Endothelial cell of umbilical vein (primary cell): ENCODE data around the gene HPRT1. TPM values are rescaled to one million over a fixed set of nuclear protein-coding genes. Genes with fewer than 3 reads are reported as not detected.

ENCODE experiments used
- BruUV-seq: library from RNA; stranded (reverse); fragments of 400-500 nt; replicated peaks from 2 replicates; lab custom pipeline; 2021; lab: Mats Ljungman, UMichigan
- CTCF ChIA-PET: fragments of 300-600, 350-600 bp; sonication (Branson Sonifier 250); formaldehyde crosslinking; loops from one replicate; lab custom pipeline; 2021; ENCODE audit warnings: antibody characterized with exemption, inconsistent platforms; lab: Charles Lee
- POLR2A ChIA-PET: fragments of 300-600, 350-600 bp; sonication (Branson Sonifier 250); formaldehyde crosslinking; loops from one replicate; lab custom pipeline; 2021; ENCODE audit warnings: antibody characterized with exemption, inconsistent platforms; lab: Charles Lee
- DNase-seq: peaks from one replicate; pipeline ENCODE4 v3.0.0-alpha.2; 2011; ENCODE audit warnings: low read depth, low spot score
- FAIRE-seq: peaks from 2 replicates; lab custom pipeline; 2011; peaks lifted over from hg19 to GRCh38; lab: Jason Lieb, UNC
- H2AFZ ChIP-seq: 2 replicates; pipeline ENCODE4 v1.6.0; 2012; ENCODE audit warnings: low read depth, low read length, control low read depth, inconsistent platforms
- H3K27ac ChIP-seq: 2 replicates; pipeline ENCODE4 v1.5.1; 2011; ENCODE audit warnings: low read depth, mild to moderate bottlenecking, control low read depth, low read length, moderate library complexity; ENCODE audit not compliant: insufficient read depth
- H3K27me3 ChIP-seq, 2 experiments: 2 replicates each; pipeline versions ENCODE4 v1.6.0 to v1.6.1; 2011; ENCODE audit warnings: low read length in 2 of 2, mixed read lengths in 1 of 2; ENCODE audit not compliant: control insufficient read depth in 2 of 2, insufficient read depth in 2 of 2
- H3K36me3 ChIP-seq, 2 experiments: 2 replicates in 1 of 2; 3 replicates in 1 of 2; pipeline ENCODE4 v1.5.1; 2011; ENCODE audit warnings: low read length in 2 of 2, mild to moderate bottlenecking in 1 of 2, moderate library complexity in 1 of 2; ENCODE audit not compliant: control insufficient read depth in 2 of 2, insufficient read depth in 2 of 2; ENCODE audit errors: extremely low read depth in 1 of 2
- H3K4me1 ChIP-seq: 3 replicates; pipeline ENCODE4 v1.5.1; 2011; ENCODE audit warnings: mild to moderate bottlenecking, low read length; ENCODE audit not compliant: control insufficient read depth, insufficient read depth; ENCODE audit errors: extremely low read depth
- H3K4me2 ChIP-seq: 2 replicates; pipeline ENCODE4 v1.6.1; 2011; ENCODE audit warnings: low read length, control low read depth, mixed read lengths; ENCODE audit not compliant: insufficient read depth
- H3K4me3 ChIP-seq, 3 experiments: fragments of 200-600 bp in 1 of 3; sonication (generic), shearing (Covaris generic) in 1 of 3; replicated peaks in 1 of 3; 2 replicates each; pipeline ENCODE4 v1.5.1; 2011 to 2016; ENCODE audit warnings: control low read depth in 3 of 3, low read length in 3 of 3, mild to moderate bottlenecking in 2 of 3, inconsistent platforms in 1 of 3, low read depth in 1 of 3, moderate library complexity in 1 of 3; ENCODE audit not compliant: insufficient read depth in 1 of 3
- H3K79me2 ChIP-seq: 2 replicates; pipeline ENCODE4 v1.6.0; 2012; ENCODE audit warnings: low read length, inconsistent platforms; ENCODE audit not compliant: control insufficient read depth, insufficient read depth
- H3K9ac ChIP-seq: replicated peaks from 2 replicates; pipeline ENCODE3; 2011; ENCODE audit warnings: low read length, control low read depth; ENCODE audit not compliant: insufficient read depth; ENCODE audit errors: extremely low read depth
- H3K9me1 ChIP-seq: replicated peaks from 3 replicates; pipeline ENCODE4 v1.6.0; 2011; ENCODE audit warnings: mild to moderate bottlenecking, low read length; ENCODE audit not compliant: control insufficient read depth, insufficient read depth; ENCODE audit errors: extremely low read depth
- H3K9me3 ChIP-seq: replicated peaks from 2 replicates; pipeline ENCODE4 v1.5.1; 2012; ENCODE audit warnings: low read length, inconsistent platforms; ENCODE audit not compliant: control insufficient read depth, insufficient read depth
- H4K20me1 ChIP-seq: replicated peaks from 2 replicates; pipeline ENCODE3; 2011; ENCODE audit warnings: mild to moderate bottlenecking, low read length; ENCODE audit not compliant: control insufficient read depth, insufficient read depth; ENCODE audit errors: extremely low read depth
- EZH2 ChIP-seq: IDR thresholded peaks from 2 replicates; pipeline ENCODE4 v1.6.1; 2012; ENCODE audit warnings: borderline replicate concordance, low read depth, mild to moderate bottlenecking, moderate library complexity, low read length, inconsistent platforms; ENCODE audit not compliant: severe bottlenecking
- FOS ChIP-seq: IDR thresholded peaks from 2 replicates; pipeline ENCODE4 v1.6.1; 2011; ENCODE audit warnings: mild to moderate bottlenecking, low read length, moderate library complexity, borderline replicate concordance; ENCODE audit not compliant: insufficient read depth
- GATA2 ChIP-seq: IDR thresholded peaks from 2 replicates; pipeline ENCODE4 v1.7.0; 2011; ENCODE audit warnings: low read depth, mild to moderate bottlenecking, moderate library complexity, mixed read lengths, low read length; ENCODE audit not compliant: insufficient read length, insufficient read depth
- JUN ChIP-seq: IDR thresholded peaks from 2 replicates; pipeline ENCODE4 v1.6.1; 2011; ENCODE audit warnings: borderline replicate concordance, low read depth; ENCODE audit not compliant: insufficient read length, insufficient read depth
- POLR2A ChIP-seq: IDR thresholded peaks from 2 replicates; pipeline ENCODE4 v1.6.1; 2012; ENCODE audit warnings: low read depth, mild to moderate bottlenecking, control low read depth, low read length
- POLR2AphosphoS5 ChIP-seq: IDR thresholded peaks from 2 replicates; pipeline ENCODE4 v1.6.1; 2012; ENCODE audit warnings: low read depth, mild to moderate bottlenecking, control low read depth, low read length, moderate library complexity; ENCODE audit not compliant: insufficient read depth
- dilution Hi-C: fragments of 300-500 bp; cut with MboI; formaldehyde crosslinking; loops from one replicate; pipeline ENCODE4 v1.15.0; 2019; ENCODE audit warnings: low sequenced_read_pairs; ENCODE audit not compliant: extremely low pct_ligation_motif_present
- intact Hi-C: fragments of 100-400 bp; cut with micrococcal nuclease; formaldehyde crosslinking; loops from one replicate; pipeline ENCODE4 v1.10.0; 2022
- polyA plus RNA-seq, 4 experiments: library from polyadenylated mRNA; depleted of rRNA in 3 of 4; stranded (reverse) in 3 of 4; unstranded in 1 of 4; fragments of >200 nt; gene quantifications; 2 replicates each; pipeline versions ENCODE4 v1.2.1 to v1.2.3, GENCODE V29; 2011 to 2012; ENCODE audit warnings: missing spikeins in 1 of 4
- total RNA-seq: library from RNA; stranded (reverse); gene quantifications from 2 replicates; pipeline ENCODE4 v1.2.3, GENCODE V29; 2021
- TF ChIP-seq, protein P1 (sequence below): IDR thresholded peaks from 2 replicates; pipeline ENCODE4 v1.6.1; 2011; ENCODE audit not compliant: insufficient read depth, insufficient read length
- TF ChIP-seq, protein P2 (sequence below), 2 donors: IDR thresholded peaks; 1 replicate in 1 of 2; 2 replicates in 1 of 2; pipeline ENCODE4 v1.5.1; 2011; ENCODE audit warnings: low read length in 2 of 2, mild to moderate bottlenecking in 2 of 2, moderate library complexity in 2 of 2, control low read depth in 1 of 2, inconsistent platforms in 1 of 2, low read depth in 1 of 2; ENCODE audit not compliant: insufficient read depth in 1 of 2; ENCODE audit errors: extremely low read depth in 1 of 2

The HPRT1 gene
- total and polyA plus RNA-seq, 2 donors (not counting 3 experiments of a cell fraction or from before 2014, with no cell fraction given) = 19.2 to 51.0 TPM

DNA sequence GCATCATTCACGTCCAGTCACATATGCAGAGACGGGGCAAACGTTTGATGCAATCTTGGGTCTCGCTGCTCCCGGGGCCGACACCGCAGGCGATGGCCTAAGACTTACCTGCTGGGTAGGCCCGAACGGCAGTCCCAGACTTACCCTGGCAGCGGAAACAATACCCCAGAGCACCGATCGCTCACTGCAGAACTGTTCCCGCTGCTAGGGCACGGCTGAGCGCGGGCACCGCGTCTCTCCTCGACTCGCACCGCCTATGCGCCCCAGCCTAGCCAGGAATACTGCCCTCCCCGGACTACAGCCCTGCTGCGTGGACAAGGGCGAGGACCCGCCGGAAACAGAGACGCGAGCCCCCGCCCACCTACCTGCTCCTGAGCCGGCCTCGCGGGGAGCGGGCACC lies 86.2 kb downstream of the HPRT1 start:
- FAIRE-seq = no peak
- TF ChIP-seq, protein P1, sequence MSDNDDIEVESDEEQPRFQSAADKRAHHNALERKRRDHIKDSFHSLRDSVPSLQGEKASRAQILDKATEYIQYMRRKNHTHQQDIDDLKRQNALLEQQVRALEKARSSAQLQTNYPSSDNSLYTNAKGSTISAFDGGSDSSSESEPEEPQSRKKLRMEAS = no peak
- no peak for TF ChIP-seq POLR2A
- Histone ChIP-seq H3K4me3 (peak overlapping the region in 1 of 3 experiments; percentile 80), H3K4me2 (peak overlapping the region; percentile 93), H4K20me1 (no peaks in the 10 kb centered on the region), H3K9me1 (no peaks in the 10 kb centered on the region), H3K79me2 (peaks cover 19% of the 10 kb centered on the region), H3K4me1 (peaks cover 37% of the 10 kb centered on the region), H3K27ac (no peak overlapping the region), H3K9ac (no peak overlapping the region), H3K27me3 (no peaks in the 10 kb centered on the region), H3K9me3 (no peaks in the 10 kb centered on the region), H2AFZ (no peak overlapping the region), H3K36me3 (peaks cover 0 to 8% of the 10 kb centered on the region in 2 experiments)
- dilution Hi-C loops (no loop called here), intact Hi-C loops (no loop called here)
- POLR2A ChIA-PET = no interaction called here
- CTCF ChIA-PET = interaction anchor here (1.4 kb wide), 1 partner anchor 25 kb away, joined by 3 read pairs; no protein-coding TSS in a partner anchor
- no TSS peak for BruUV-seq
- DNase-seq = no peak

- Histone ChIP-seq H3K4me2 (peak overlapping the region; percentile 93), H3K9me3 (no peaks in the 10 kb centered on the region), H2AFZ (no peak overlapping the region), H3K4me3 (peak overlapping the region; percentile 48 to 97 (median 80)), H3K36me3 (peaks cover 0 to 8% of the 10 kb centered on the region in 2 experiments), H3K4me1 (peaks cover 46% of the 10 kb centered on the region), H3K27me3 (no peaks in the 10 kb centered on the region), H3K9me1 (no peaks in the 10 kb centered on the region), H3K79me2 (peaks cover 19% of the 10 kb centered on the region), H3K27ac (peak overlapping the region; percentile 64), H3K9ac (peak overlapping the region; percentile 80), H4K20me1 (no peaks in the 10 kb centered on the region)
- dilution Hi-C loops = no loop called here
- DNase-seq (peak; percentile 47), FAIRE-seq (peak; percentile 24)
- POLR2A ChIA-PET = no interaction called here
- TF ChIP-seq POLR2A (no peak), JUN (no peak), FOS (no peak), POLR2AphosphoS5 (no peak), GATA2 (no peak), EZH2 (no peak)
- TF ChIP-seq, protein P1 = no peak
- TF ChIP-seq, protein P2, sequence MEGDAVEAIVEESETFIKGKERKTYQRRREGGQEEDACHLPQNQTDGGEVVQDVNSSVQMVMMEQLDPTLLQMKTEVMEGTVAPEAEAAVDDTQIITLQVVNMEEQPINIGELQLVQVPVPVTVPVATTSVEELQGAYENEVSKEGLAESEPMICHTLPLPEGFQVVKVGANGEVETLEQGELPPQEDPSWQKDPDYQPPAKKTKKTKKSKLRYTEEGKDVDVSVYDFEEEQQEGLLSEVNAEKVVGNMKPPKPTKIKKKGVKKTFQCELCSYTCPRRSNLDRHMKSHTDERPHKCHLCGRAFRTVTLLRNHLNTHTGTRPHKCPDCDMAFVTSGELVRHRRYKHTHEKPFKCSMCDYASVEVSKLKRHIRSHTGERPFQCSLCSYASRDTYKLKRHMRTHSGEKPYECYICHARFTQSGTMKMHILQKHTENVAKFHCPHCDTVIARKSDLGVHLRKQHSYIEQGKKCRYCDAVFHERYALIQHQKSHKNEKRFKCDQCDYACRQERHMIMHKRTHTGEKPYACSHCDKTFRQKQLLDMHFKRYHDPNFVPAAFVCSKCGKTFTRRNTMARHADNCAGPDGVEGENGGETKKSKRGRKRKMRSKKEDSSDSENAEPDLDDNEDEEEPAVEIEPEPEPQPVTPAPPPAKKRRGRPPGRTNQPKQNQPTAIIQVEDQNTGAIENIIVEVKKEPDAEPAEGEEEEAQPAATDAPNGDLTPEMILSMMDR (IDR thresholded peaks at IDR 0.05; ENCODE audit: extremely low read depth in 1 of 2, insufficient read depth in 1 of 2, low read depth in 1 of 2, low read length in 2 of 2) = no peak
- CTCF ChIA-PET = interaction anchor here (0.9 to 1.2 kb wide), 5 partner anchors 26 to 217 kb away, joined by 3 to 12 read pairs (median 4); no protein-coding TSS in a partner anchor
- BruUV-seq = no TSS peak
- intact Hi-C loops = no loop called here
Measured at GRCh38 chrX:134547047-134547679, 87.2 kb downstream of the HPRT1 start.
